CD4-positive, alpha-beta T cell treated with Interleukin-10 for 1 hour (primary cell): ENCODE data around the gene MPP2.
"Not testable (repeated sequence)": the region's sequence is repeated elsewhere in the genome, so short reads cannot be mapped to it uniquely, and the experiment has no call there.

Experiments used
- DNase-seq: peaks from one replicate; pipeline ENCODE4 v3.0.0-alpha.2; 2020

Gene MPP2

DNA sequence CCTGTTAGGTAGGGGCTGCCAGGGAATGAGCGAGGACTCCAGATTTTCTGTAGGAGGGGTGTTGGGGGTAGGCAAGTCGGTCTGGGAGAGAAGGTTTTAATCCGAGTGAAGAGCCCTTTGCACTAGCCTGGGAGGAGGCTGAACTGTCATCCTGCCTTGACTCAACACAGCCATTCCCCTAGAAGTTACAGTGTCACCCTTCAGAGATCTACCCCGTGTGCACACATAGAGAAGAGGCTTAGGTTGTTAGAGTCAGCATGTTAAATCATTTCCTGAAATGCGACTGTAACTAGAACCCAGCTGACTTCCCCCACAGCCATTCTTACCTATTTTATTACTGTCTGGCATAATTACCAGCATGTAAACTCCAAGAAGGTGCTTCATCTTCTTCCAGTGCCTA is 20.6 kb upstream of the MPP2 start:
- DNase-seq: not testable (repeated sequence)

DNA sequence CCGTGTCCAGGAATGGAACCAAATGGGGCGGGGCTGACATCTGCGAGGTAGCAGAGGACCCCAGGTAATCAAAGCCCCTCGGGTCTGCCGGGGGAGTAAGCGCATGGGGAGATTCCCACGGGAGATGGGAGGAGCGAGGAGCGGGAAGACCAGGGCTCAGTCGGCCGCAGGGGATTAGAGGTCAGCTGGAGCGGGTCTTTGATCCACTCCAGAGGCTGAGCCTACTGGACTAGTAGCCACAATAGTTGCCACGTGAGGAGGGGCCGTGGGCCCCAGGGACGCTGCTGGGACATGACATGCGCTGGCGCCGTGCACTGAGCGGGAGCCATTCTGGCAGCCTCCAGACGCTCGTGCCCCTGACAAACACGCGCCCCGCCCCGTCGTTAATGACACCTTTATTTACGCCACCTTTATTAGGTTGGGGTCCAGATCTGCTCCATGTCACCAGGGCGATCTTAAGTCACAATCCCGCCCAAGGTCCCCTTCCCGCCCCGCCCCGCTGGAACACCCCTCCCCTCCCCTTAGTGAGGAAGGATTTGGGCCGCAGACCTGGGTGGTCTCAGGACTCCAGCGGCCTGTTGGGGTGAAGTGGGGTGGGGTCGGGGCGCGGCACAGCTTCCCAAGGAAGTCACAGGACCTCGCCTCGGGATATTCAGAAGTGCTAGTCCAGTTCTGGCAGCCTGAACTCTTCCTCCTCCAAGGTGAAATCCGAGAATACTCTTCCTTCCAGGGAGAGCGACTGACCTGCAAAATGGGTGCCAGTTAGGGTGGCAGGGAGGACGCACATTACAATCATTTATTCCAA is 19.9 kb upstream of the MPP2 start:
- DNase-seq: no peak

DNA sequence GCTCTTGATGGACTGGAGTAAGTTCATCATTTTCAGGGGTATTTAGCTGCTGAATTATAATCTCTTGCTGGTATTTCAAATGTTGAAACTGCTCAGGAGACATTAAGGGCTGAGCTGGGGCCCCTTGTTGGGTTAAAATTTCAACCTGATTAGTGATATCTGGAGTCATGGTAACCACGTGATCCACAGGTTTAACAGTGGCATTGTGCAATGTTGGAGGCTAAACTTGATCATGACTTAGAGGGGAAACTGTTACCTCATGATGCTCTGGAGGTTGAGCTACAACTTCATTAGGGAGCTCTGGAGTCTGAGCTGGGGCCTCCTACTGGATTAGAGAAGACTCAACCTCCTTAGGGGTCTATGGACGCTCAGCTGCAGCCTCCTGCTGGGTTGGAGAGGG is 17.2 kb upstream of the MPP2 start:
- no peak for DNase-seq

DNA sequence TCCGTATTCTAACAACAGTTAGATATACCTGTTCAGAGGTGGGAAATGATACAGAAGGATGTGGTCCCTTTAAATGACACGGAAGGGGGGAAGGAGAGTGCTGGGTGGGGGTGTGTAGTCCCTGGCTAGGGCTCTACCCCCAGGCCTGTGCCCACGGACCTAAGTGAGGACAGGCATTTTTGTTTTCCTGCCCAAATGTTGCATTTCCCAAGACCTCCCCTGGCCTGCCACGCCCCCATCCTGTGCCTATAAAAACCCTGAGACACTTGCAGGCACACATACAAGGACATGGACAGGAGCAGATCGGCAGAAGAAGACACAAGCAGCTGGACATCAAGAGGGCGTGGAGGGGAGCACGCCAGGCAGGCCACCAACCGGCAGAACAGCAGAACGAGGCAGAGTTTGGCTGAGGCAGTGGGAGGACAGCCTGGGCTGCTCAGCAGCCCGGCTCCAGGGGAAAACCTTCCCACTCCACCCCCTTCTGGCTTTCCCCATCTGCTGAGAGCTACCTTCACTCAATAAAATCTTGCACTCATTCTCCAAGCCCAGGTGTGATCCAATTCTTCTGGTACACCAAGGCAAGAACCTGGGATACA is 13.3 kb upstream of the MPP2 start:
- no peak for DNase-seq

DNA sequence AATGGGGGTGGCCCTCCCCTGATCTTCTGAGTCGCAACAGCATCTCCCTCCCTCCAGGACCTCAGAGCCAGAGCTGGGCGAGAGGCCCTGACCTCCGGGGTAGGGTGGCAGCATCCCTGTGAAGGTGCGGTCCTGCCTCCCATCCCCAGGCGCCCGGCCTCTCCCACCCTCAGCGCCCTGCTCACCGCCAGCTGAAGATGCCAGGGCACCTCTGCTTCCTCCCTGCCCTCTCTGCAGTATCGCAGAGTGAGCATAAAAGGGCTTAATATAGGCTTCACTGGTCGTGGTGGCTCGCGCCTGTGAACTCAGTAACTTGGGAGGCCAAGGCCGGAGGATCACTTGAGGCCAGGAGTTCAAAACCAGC is 10.7 kb upstream of the MPP2 start:
- no peak for DNase-seq

DNA sequence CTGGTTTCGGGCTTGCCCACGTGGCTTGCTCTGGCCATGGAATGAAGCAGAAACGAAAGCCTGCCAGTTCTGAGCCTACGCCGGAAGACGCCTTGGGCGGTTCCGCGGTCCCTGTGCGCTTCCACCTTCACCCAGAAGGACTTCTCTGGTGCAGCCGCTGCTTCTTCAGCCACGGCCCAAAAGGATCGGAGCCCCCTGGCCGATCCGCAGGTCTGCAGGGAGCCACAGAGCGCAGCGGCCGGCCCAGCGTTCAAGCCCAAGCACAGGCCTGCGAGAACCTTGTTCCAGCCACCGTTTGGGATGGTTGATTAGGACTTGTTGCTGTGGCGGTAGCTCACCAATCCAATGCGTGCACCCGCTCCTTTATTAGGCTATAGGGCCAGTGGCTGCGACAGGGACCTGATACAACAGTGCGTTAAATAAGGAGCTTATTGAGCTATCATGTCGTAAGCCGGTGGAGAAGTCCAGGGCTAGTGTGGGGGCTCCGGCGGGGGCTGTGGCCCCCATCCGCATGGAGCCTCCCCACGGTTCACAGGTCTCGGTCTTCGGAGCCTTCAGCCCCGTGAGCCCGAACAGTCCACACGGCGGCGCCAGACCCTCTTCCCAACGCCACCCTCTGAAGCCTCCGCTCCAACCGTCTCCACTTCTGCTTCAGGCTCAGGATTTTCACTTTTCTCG is 10.2 kb upstream of the MPP2 start:
- peak; percentile 54 for DNase-seq

DNA sequence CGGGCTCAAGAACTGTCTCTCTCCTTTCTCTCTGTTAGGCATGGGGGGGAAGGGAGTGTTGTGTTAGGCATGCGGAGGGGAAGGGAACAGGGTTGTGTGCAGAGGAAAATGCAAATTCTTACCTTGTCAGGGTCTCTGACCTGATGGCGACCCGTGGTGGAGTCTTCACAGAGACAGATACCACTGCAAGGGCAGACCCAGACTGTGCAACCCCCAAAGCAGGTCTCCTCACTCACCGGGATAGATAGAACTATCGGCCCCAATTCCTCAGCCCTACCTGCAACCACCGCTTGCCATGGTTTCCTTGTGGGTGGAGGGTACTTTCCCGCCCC is 9.6 kb upstream of the MPP2 start:
- DNase-seq: no peak

DNA sequence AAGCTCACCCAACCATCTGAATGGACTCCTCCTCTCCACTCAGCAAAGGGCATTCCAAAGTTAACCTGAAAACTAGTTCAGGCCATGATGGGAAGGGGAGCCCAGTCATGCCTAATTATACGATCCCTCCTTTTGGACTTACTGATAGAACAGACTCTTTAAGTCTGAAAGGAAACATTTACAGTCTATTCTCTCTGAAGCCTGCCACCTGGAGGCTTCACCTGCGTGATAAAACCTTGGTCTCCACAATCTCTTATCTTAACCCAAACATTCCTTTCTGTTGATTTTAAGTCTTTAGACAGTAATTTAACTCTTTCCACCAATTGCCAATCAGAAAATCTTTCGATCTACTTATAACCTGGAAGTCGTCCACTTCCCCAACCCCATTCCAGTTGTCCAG is 9.0 kb upstream of the MPP2 start:
- DNase-seq: no peak

DNA sequence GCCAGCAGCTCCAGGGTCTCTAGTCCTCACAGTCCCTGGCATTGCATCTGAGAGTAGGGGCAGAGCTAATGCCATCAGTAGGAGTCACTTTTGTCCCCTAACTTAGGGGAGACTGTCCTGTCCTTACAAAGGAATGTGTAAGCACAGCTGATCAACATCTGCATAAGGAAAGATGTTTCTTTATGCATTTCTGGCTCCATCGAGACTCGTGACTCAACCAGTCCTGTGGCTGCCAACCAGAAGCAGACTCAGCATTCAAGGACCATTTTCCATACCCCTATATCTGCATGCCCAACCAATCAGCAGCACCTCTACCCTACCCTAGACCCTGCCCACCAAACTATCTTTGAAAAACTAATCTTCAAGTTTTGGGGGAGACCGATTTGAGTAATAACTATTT is 8.2 kb upstream of the MPP2 start:
- DNase-seq: no peak

DNA sequence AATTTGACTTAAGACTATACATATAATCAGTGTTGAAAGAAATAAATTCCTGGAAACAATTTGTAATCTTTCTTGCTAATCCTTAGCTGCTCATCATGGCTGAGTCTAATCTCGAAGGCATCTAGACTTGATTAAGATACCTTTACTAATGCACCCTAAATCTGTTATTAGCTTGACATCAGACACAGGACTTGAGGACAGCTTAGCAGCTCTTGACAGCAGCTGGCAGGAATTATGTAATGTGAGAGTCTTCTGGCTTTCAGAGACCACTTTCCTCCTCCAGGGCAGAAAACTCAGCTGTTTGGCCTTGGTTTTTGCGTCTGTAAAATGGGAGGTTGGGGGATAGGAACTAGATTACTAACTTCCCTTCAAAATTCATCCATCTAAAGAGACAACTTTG is 7.1 kb upstream of the MPP2 start:
- no peak for DNase-seq

DNA sequence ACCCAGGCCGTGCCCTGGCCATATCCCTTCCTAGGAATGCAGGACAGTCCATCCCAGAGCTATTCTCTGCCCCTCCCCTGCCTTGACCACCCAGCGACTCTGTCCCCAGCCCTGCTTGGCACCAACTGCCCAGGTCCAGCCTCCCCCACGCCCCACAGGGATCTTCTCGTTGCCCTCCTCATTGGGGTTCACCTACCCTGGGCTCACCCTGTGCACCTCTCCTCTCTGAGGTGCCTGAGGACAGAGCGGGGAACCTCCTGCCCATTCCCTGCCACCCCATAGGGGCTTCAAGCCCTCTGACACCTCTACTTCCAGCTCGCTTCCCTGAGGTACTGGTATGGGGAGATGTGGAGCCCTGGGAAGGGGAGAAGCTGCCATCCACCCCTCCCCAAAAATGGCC is 6.2 kb upstream of the MPP2 start:
- no peak for DNase-seq

DNA sequence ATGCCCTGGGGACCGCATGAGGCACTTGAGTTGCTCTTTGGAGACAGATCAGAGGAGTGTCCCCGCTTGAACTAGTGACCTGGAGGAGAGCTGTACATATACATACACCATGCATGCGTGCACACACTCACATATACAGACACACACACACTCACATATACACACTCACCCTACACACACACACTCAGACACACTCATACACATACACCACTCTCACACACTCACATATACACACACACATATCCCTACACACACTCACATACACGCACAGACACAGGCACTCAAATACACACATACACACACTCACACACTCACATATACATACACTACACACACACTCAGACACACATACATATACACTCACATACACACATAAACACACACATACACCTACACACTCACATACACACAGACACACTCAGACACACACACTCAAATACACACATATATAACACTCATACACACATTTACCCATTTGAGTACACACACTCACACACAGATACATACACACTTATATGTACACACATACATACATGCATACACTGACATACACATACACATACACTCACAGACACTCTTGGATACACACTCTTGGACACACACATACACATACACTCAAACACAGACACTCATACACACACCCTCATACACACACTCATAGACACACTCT is 5.4 kb upstream of the MPP2 start:
- no peak for DNase-seq

DNA sequence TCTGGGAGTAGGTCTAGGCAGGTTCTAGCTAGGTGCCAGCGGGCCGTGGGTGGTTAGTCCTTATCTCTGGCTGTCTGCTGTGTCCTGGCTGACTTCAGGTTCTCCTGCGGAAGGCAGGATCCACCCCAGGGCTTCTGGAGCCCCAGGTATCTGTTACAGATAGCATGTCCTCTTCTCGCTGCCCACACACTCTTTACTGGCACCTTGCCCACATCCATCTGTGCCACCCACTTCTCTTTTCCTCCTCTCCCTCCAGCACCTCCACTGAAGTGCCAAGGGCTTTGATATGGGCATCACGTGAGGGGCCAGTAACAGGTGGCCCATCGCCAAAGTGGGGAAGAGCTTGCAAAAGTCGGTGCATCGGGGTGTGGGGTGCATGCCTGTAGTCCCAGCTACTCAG is 4.6 kb upstream of the MPP2 start:
- DNase-seq: no peak

DNA sequence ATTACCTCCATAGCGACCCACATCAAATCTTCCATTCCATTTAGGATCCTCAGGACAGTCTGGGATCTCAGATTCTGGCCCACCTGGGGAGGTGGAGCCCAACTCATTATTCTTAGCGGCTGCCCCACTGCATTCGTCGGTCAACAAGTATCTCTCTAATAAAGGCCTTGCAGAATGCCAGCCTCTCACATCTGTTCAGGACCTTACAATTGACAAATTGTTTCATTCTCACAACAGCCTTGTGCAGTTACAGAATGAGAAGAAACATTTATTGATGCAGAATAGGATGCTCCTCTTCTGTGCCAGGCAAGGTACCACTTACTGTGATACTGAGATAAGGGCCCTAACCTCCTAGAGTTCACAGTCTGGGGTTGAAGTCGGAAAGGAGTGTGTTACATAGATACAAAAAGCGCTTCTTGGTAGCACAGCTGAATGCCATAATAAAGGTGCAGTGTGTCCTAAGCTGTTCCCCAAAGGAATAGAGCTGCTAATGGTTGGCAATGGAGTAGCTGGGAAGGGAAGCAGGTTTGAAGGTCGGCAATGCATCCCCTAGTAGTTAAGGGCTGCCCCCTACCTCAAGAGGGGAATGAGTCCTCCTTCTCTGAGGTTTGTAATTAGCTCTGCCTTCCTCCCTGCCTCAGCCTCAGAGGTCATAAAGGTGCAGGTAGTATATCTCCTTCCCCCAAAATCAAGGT is 2.3 kb upstream of the MPP2 start:
- no peak for DNase-seq

DNA sequence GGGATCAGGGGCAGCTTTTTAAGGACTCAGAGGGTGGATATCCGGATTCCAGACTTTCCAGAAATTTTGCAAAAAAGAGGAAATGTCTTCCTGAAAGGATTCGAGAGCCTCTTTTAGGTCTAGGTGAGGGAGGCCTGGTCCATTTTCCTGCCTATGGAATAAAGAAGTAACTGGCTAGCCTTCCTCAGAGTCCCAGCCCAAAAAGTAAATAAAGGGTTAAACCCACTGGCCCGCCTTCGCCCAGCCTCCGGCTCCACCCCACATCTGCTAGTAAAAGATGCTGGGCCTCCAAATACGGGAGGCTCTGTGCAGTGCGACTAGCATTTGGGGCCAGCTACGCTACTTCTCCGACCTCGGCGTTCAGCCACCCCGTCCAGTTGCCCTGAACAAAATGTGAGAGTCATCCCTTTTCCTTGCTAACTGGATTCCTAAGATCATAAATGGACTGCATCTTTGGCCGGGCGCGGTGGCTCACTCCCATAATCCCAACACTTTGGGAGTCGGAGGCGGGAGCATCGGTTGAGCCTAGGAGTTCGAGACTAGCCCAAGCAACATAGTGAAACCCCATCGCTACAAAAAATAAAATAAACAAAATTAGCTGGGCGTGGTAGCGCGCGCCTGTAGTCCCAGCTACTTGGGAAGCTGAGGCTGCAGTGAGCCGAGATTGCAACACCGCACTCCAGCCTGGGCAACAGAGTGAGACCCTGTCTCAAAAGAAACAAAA is 824 bp upstream of the MPP2 start:
- peak; percentile 60 for DNase-seq

DNA sequence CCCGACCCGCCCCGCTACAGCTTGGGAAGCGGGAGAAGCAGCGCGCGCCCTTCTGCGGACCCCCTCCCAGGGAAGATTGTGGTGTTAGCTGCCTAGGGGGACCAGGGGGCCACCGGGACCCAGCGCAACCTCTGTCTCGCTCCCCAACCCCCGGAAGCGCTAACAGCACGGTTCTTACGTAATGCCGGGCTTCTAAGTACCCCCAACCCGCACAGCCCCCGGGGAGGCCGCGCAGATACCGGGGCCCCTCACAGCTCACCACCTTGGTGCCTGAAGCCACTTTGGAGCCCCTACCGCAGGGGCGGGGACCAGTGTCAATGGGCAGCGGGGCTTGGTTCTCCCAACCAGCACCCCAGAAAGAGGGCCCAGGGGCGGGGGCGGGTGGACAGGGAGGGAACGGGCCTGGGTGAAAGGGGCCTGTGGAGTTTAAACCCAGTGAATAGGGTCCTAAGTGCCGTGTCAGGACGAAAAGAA is 348 bp downstream of the MPP2 start:
- DNase-seq: peak; percentile 26

DNA sequence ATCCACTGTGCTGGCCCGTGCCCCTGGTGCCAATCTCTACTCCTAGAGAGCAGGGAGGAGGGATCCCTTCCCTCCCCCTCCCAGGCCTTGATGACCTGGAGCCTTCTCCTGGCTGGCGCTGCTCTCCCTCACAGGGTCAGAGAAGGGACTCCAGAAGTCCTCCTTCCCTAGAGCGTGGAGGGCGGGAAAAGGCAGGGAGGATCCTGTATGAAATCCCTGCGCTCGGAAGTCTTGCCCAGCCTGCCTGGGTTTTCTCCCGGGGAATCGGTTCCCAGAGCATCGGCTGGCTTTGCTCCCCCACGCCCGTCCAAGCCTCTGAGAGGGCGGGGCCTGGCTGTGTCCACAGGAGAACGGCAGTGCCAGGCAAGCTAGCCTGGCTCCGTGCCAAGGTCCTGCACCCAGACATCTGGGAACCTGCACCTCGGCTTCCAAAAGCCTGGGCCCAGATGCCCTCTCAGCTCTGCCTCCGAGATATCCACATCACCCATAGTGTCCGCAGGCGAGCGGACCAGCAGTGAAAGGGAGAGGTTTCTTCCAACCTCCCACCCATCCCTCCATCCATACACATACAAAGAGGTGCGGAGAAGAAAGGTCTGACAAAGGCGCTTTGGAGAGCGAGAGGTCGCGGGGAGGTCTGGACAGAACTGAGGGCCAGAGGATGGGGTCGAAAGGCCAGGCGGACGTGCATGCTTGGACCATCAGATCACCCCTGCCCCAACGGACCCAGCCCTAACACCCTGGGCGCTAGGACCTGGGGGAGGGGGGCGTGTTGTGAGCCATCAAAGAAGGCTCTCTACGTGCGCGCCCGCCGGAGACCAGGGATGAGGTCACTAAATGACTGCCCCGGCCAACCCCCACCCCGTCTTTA is 1.1 kb downstream of the MPP2 start:
- peak; percentile 51 for DNase-seq

DNA sequence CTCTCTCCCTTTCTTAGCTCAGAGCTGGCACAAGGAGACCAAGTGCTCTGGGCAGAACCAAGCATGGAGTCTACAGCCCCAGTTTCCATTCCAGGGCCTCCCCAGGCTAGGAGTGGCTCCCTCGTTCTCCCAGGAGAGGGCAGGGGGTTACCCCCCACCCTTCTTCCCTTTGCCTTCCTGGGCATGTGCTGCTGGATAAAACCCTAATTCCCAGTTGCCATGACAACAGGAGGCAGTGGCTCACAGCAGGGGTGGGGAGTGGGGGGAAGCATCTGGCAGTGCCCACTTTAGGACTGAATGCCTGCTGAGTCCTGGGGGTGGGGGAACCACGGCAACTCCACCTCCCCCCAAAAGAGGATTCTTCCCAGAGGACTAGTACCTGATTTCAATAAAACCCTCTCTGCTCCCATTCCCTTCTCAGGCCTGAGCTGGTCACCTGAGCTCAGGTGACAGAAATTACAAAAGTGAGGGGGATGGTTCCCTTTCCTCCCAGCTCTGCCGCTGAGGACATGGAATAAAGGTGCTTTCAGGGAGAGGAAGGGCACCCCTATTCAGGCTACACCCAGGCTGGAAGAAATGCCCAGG is 1.8 kb downstream of the MPP2 start:
- DNase-seq: no peak

DNA sequence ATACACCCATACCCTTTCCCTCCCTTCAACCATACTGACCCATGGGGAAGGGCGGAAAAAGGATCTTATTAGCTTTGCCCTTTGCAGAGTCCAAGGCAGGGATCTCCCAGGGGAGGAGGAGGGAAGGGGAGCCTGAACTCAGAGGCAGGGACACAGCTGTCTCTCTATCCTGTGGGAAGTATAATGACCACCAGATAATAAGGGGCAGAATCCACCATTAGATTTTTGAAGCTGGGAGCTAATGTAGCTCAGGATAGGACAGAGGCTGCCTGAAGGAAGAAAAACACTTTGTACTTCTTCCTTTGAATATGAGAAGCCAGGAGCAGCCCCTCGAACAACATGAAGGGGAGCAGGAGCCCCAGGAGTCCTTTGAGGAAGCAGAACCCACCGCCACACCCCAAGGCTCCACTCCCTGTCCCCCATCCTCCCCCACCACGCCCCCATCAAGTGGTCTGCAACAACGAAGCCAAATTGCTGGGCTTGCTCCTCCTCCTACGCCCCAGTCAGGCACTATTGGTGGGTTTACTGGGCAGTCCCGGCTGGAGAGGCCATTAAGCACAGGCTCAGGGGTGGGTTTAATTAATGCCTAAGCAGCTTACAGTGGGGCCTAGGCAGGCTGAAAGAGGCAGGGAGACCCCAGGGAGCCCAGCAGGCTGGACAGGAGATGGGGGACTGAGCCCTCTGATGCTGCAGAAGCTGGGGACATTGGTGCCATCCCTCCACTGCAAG is 5.3 kb downstream of the MPP2 start:
- no peak for DNase-seq
